Ishikawa (cell line): ENCODE data around the gene COPB2.

Experiments used
- CEBPB ChIP-seq: IDR thresholded peaks from 2 replicates; pipeline ENCODE4 v1.6.1; 2012
- CREB1 ChIP-seq: IDR thresholded peaks from 2 replicates; pipeline ENCODE4 v1.6.1; 2012; ENCODE audit warnings: low read depth
- EGR1 ChIP-seq: IDR thresholded peaks from 2 replicates; pipeline ENCODE4 v1.6.1; 2012
- EP300 ChIP-seq: IDR thresholded peaks from 2 replicates; pipeline ENCODE4 v1.6.1; 2012; ENCODE audit warnings: borderline replicate concordance
- FOXM1 ChIP-seq: IDR thresholded peaks from 2 replicates; pipeline ENCODE4 v1.6.1; 2012; ENCODE audit warnings: low read depth, borderline replicate concordance
- NFIC ChIP-seq: IDR thresholded peaks from 2 replicates; pipeline ENCODE4 v1.6.1; 2012
- RAD21 ChIP-seq: IDR thresholded peaks from 2 replicates; pipeline ENCODE4 v1.6.1; 2012; ENCODE audit warnings: low read depth
- TAF1 ChIP-seq: IDR thresholded peaks from 2 replicates; pipeline ENCODE4 v1.6.1; 2012; ENCODE audit warnings: low read depth, mild to moderate bottlenecking
- TCF12 ChIP-seq: IDR thresholded peaks from 2 replicates; pipeline ENCODE4 v1.6.1; 2012; ENCODE audit warnings: low read depth
- TEAD4 ChIP-seq: IDR thresholded peaks from 2 replicates; pipeline ENCODE4 v1.6.1; 2012
- YY1 ChIP-seq: IDR thresholded peaks from 2 replicates; pipeline ENCODE4 v1.6.1; 2012; ENCODE audit warnings: low read depth
- ZBTB7A ChIP-seq: IDR thresholded peaks from 2 replicates; pipeline ENCODE4 v1.6.1; 2012; ENCODE audit warnings: low read depth
- TF ChIP-seq, protein P1 (sequence below): IDR thresholded peaks from 2 replicates; pipeline ENCODE4 v1.6.1; 2012
- TF ChIP-seq, protein P2 (sequence below): IDR thresholded peaks from 2 replicates; pipeline ENCODE4 v1.6.1; 2012
- TF ChIP-seq, protein P3 (sequence below): IDR thresholded peaks from 2 replicates; pipeline ENCODE4 v1.6.1; 2012; ENCODE audit warnings: low read depth, mild to moderate bottlenecking

Gene COPB2

DNA sequence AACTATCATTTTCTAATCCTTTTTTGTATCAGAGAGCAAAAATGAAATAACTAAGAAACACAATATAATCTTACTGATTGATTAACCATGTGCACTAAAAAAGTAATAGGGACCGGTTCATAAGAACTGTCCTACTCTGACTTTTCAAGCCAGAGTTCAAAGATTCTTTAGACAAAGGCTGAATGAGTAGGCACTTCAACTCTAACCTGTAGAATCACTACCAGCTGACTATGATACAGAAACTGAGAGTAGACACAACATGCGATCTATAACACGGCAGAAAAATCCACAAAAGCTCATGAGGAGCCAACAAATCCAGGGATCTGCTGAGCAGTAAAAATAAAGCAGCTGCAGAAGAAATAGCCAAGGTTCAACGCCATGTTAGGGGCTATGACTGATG lies 8.9 kb downstream of the COPB2 start:
- no peak for TF ChIP-seq TAF1
- no peak for TF ChIP-seq CEBPB
- TF ChIP-seq, protein P1, sequence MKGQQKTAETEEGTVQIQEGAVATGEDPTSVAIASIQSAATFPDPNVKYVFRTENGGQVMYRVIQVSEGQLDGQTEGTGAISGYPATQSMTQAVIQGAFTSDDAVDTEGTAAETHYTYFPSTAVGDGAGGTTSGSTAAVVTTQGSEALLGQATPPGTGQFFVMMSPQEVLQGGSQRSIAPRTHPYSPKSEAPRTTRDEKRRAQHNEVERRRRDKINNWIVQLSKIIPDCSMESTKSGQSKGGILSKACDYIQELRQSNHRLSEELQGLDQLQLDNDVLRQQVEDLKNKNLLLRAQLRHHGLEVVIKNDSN, result no peak
- no peak for TF ChIP-seq EP300
- TF ChIP-seq RAD21, result no peak
- TF ChIP-seq NFIC, result no peak
- TF ChIP-seq TEAD4, result no peak
- no peak for TF ChIP-seq EGR1
- no peak for TF ChIP-seq YY1
- TF ChIP-seq TCF12, result no peak

DNA sequence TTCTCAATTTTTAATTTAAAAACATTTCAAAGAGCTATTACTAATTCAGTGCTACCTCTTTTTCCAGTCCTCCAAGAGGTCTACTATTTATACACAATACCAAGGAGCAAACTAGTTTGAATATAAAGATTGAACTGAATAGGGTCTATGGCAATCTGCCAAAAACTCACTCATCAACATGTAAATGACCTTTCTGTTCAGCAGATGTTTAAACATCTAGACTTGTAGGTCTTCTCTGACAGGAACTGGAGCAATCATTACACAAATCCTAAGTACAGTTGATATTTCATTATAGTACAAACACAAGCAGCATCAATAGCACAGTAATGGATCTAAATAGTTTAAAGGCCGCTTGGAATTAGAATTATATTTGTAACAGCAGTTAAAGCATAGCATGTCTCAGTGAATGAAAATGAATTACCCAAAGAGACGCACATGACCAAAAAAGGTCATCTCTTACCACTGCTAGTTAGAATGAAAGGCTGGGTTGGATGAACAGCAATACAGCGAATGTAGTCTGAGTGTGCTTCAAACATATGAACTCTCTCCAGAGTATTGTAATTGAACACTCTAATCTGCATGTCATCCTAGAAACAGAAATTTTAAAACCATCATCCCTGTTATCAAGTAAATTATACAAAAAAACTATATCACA lies 10.7 kb downstream of the COPB2 start:
- TF ChIP-seq TAF1, result no peak
- TF ChIP-seq ZBTB7A, result no peak
- peak; percentile 16; the same call in 1 of the 2 replicates for TF ChIP-seq NFIC
- TF ChIP-seq TEAD4, result no peak
- TF ChIP-seq TCF12, result no peak
- TF ChIP-seq RAD21, result no peak
- TF ChIP-seq, protein P2, sequence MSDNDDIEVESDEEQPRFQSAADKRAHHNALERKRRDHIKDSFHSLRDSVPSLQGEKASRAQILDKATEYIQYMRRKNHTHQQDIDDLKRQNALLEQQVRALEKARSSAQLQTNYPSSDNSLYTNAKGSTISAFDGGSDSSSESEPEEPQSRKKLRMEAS, result no peak
- no peak for TF ChIP-seq FOXM1

DNA sequence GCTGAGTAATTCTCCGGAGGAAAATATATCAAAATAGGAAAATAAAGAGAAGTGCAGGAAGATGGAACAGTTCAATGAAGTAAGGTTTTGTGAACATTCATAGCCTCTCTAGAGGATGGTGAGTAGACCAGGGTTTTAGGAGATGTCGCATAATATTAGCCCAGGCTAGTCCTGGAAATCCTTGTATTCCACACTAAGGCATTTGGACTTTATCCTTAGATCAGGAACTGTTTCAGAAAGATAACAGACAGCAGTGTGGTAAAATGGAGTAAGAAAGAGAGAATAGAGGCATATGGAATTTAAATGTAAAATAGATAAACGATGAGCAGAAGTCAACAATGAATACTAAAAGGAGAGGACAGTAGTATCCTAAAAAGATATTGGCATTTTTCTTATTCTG lies 12.1 kb downstream of the COPB2 start:
- TF ChIP-seq TAF1 (no peak), NFIC (no peak), CEBPB (no peak), YY1 (no peak), RAD21 (no peak), EGR1 (no peak), ZBTB7A (no peak), FOXM1 (no peak), TCF12 (no peak), TEAD4 (no peak), CREB1 (no peak)
- TF ChIP-seq, protein P1, result no peak
- TF ChIP-seq, protein P3, sequence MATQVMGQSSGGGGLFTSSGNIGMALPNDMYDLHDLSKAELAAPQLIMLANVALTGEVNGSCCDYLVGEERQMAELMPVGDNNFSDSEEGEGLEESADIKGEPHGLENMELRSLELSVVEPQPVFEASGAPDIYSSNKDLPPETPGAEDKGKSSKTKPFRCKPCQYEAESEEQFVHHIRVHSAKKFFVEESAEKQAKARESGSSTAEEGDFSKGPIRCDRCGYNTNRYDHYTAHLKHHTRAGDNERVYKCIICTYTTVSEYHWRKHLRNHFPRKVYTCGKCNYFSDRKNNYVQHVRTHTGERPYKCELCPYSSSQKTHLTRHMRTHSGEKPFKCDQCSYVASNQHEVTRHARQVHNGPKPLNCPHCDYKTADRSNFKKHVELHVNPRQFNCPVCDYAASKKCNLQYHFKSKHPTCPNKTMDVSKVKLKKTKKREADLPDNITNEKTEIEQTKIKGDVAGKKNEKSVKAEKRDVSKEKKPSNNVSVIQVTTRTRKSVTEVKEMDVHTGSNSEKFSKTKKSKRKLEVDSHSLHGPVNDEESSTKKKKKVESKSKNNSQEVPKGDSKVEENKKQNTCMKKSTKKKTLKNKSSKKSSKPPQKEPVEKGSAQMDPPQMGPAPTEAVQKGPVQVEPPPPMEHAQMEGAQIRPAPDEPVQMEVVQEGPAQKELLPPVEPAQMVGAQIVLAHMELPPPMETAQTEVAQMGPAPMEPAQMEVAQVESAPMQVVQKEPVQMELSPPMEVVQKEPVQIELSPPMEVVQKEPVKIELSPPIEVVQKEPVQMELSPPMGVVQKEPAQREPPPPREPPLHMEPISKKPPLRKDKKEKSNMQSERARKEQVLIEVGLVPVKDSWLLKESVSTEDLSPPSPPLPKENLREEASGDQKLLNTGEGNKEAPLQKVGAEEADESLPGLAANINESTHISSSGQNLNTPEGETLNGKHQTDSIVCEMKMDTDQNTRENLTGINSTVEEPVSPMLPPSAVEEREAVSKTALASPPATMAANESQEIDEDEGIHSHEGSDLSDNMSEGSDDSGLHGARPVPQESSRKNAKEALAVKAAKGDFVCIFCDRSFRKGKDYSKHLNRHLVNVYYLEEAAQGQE, result no peak

DNA sequence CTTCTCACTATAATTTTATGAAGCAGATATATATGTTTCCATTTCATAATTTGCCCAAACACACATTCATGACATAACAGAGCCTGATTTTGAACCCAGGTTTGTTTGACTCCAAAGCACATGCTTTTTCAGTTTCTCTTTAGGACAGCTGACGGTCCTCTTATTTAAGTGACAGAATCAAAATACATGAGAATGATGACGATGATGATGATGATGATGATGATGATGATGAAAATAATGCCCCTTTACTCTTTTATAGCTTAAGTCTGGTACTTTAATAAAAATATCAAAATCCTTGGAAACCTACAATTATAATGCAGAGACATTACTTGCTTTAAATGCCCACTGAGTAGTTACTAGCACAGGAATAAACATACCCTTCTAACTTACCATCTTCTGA lies 15.3 kb downstream of the COPB2 start:
- TF ChIP-seq, protein P2, result no peak
- TF ChIP-seq, protein P1, result no peak
- TF ChIP-seq FOXM1, result no peak
- no peak for TF ChIP-seq TAF1
- TF ChIP-seq TCF12, result no peak
- TF ChIP-seq TEAD4, result no peak
- TF ChIP-seq, protein P3, result no peak

DNA sequence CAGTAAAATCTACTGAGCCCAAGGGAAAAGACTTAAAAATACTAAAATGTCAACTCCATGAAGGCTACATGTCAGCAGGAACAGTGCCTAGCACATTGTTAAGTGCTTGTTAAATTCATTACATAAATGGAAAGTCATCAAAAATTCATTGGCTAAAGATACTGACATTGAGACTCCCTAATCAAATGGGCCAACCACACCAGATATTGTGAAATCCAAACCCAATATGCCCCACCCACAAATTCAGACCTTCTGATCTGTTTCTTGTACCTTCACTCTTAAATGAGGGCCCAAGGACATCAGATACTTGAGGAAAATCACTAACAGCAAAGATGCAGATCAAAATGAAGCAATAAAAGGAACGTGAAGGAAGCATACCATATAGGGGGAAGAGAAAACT lies 24.9 kb downstream of the COPB2 start:
- no peak for TF ChIP-seq EP300
- no peak for TF ChIP-seq CREB1

DNA sequence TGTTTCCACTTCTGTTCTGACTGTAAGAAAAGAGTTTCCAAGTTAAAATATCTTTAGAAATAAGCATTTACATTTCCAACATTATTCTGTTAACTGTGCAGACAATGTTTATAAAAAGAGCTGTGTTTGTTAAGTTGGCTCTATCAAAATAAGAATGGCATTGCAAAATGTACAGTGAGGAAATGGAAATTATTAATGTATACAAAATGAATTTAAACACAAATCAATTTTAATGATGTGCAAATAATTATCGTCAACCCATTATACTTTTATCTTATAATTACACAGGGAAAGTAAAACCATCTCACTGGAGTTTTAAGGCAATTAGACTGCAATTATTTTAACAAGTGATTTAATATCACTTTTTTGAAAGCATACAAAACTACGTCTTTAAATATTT lies 28.2 kb downstream of the COPB2 start:
- TF ChIP-seq TAF1, result no peak
- TF ChIP-seq RAD21, result no peak
- TF ChIP-seq CEBPB, result no peak
- no peak for TF ChIP-seq FOXM1
- TF ChIP-seq TEAD4, result no peak
- TF ChIP-seq, protein P3, result no peak
- TF ChIP-seq, protein P2, result no peak
- TF ChIP-seq, protein P1, result no peak
- TF ChIP-seq CREB1, result no peak
- no peak for TF ChIP-seq TCF12
- TF ChIP-seq YY1, result no peak
- TF ChIP-seq NFIC, result no peak
- TF ChIP-seq EP300, result no peak
- no peak for TF ChIP-seq ZBTB7A
- no peak for TF ChIP-seq EGR1
